Activated T-cell treated with anti-CD3 and anti-CD28 coated beads, Interleukin-2, amount 50 U/mL, for 4 hours (primary cell): ENCODE measurements around the gene LRP11. TPM values are rescaled to one million over a fixed set of nuclear protein-coding genes. Genes with fewer than 3 reads are reported as not detected.

ENCODE experiments used
- ATAC-seq, 2 donors: fragments of 200-7000 bp; cut with Tn5 transposase; one replicate each; pipeline ENCODE4 v1.10.0; 2021
- DNase-seq: peaks from one replicate; pipeline ENCODE4 v3.0.0-alpha.2; 2020
- H3K27me3 Mint-ChIP-seq: one replicate; pipeline ENCODE4 v1.8.0; 2021; ENCODE audit warnings: low read depth, mixed read lengths
- H3K36me3 Mint-ChIP-seq: one replicate; pipeline ENCODE4 v1.8.0; 2022; ENCODE audit warnings: mixed read lengths; ENCODE audit not compliant: insufficient read depth
- H3K4me1 Mint-ChIP-seq: one replicate; pipeline ENCODE4 v1.8.0; 2021; ENCODE audit warnings: low read depth, mixed read lengths
- H3K4me3 Mint-ChIP-seq: one replicate; pipeline ENCODE4 v1.8.0; 2021; ENCODE audit warnings: mild to moderate bottlenecking, moderate library complexity, mixed read lengths
- H3K9me3 Mint-ChIP-seq: one replicate; pipeline ENCODE4 v1.8.0; 2021; ENCODE audit warnings: mixed read lengths
- total RNA-seq, 3 donors: library from RNA; stranded (reverse); gene quantifications; one replicate each; pipeline ENCODE4 v1.2.1, GENCODE V29; 2021

Gene LRP11
- total RNA-seq, 3 donors from 2014 or later: 2.0 to 3.4 (median 3.2) TPM

- DNase-seq: no peak
- Mint-ChIP-seq H3K27me3 (no peaks in the 10 kb centered on the region), H3K4me3 (no peak overlapping the region), H3K36me3 (peaks cover 18% of the 10 kb centered on the region), H3K4me1 (no peaks in the 10 kb centered on the region), H3K9me3 (no peaks in the 10 kb centered on the region)
- ATAC-seq: no peak
Observed at GRCh38 chr6:149779644-149779963, 84.6 kb downstream of the LRP11 start.

GRCh38 chr6:149777624-149778023, 86.5 kb downstream of the LRP11 start:
- peaks cover 13% of the 10 kb centered on the region for H3K36me3 Mint-ChIP-seq
- no peaks in the 10 kb centered on the region for H3K4me1 Mint-ChIP-seq

DNA sequence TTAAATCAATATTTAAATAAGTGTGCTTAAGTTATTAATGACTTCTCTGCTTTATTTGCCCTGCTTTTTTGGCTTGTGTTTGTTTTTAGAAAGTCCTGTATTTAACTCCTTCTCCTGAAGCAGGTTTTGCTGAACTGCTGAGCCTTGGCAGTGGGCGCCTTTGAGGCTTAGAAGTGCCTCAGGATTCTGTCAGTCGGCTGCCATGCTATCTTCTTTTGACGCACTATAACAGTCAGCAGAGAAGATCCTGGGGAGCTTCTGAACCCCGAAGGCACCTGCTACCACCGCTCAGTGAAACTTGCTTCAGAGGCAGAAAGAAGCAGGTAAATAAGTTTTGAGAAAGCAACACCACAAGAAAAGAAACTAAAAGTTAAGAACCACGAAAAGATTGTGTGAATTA, 92.2 kb downstream of the LRP11 start:
- Mint-ChIP-seq H3K4me3 (no peak overlapping the region), H3K27me3 (no peaks in the 10 kb centered on the region), H3K4me1 (peaks cover 3% of the 10 kb centered on the region), H3K9me3 (no peaks in the 10 kb centered on the region), H3K36me3 (peaks cover 18% of the 10 kb centered on the region)
- no peak for ATAC-seq
- no peak for DNase-seq

More at GRCh38 chr6:149777624-149778023, 86.5 kb downstream of the LRP11 start:
- no peak overlapping the region for H3K4me3 Mint-ChIP-seq
- H3K9me3 Mint-ChIP-seq: no peaks in the 10 kb centered on the region
- DNase-seq (no peak), ATAC-seq (no peak)
- H3K27me3 Mint-ChIP-seq: no peaks in the 10 kb centered on the region

DNA sequence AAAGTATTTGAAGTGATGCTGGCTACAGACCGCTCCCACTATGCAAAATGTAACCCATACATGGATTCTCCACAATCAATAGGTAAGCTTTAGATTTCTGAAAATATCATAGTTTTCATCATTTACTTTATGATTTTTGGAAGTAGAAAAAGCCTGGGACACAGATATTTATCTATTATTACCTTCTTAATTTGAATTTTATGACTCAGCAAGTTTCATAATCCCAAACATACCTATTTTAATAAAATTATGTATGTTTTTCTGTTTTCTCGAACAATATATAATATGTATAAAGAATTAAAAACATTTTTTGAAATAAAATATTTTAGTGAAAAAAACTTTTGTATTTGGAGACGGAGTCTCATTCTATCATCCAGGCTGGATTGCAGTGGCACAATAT, 93.0 kb downstream of the LRP11 start:
- peaks cover 20% of the 10 kb centered on the region for H3K36me3 Mint-ChIP-seq
- H3K27me3 Mint-ChIP-seq: no peaks in the 10 kb centered on the region
- ATAC-seq (no peak), DNase-seq (no peak)
- H3K9me3 Mint-ChIP-seq: peaks cover 4% of the 10 kb centered on the region
- no peak overlapping the region for H3K4me3 Mint-ChIP-seq
- peaks cover 5% of the 10 kb centered on the region for H3K4me1 Mint-ChIP-seq

DNA sequence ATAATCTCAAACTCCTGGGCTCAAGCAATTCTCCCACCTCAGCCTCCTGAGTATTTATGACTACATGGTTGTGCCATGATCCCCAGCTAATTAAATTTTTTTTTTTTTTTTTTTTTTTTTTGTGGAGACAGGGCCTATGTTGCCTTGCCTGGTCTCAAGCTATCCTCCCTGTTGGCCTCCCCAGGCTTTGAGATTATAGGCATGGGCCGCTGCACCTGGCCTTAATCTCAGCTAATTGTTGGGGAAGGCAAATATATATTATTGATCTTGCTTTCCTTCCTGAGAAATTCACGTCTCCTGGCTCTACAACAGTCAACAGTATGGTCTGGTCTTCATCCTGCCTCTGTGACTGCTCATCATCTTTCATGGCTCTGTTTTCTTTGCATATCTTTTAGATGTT, 94.5 kb downstream of the LRP11 start:
- H3K27me3 Mint-ChIP-seq: no peaks in the 10 kb centered on the region
- no peak for ATAC-seq

More for the DNA sequence above, 94.5 kb downstream of the LRP11 start:
- peaks cover 7% of the 10 kb centered on the region for H3K9me3 Mint-ChIP-seq
- peaks cover 5% of the 10 kb centered on the region for H3K4me1 Mint-ChIP-seq
- no peak overlapping the region for H3K4me3 Mint-ChIP-seq
- peaks cover 22% of the 10 kb centered on the region for H3K36me3 Mint-ChIP-seq
- no peak for DNase-seq

Other genes with a start within 250 kb of the LRP11 start
- 10 to 100 TPM; 16.6 to 18.4 (median 17.0) TPM for gene KATNA1, start 215.6 kb downstream of the LRP11 start, total RNA-seq
- 10 to 100 TPM; 29.7 to 35.5 (median 35.3) TPM for gene LATS1, start 146.3 kb downstream of the LRP11 start, total RNA-seq
- gene NUP43, start 117.8 kb downstream of the LRP11 start, total RNA-seq: 10 to 100 TPM; 54.1 to 67.1 (median 62.8) TPM
- gene PCMT1, start 114.6 kb downstream of the LRP11 start, total RNA-seq: 10 to 100 TPM; 85.0 to 87.4 (median 87.1) TPM
- gene RAET1E, start 33.8 kb upstream of the LRP11 start, total RNA-seq: not detected
- gene RAET1G, start 58.8 kb upstream of the LRP11 start, total RNA-seq: not detected
- under 1 TPM; 0.43 to 0.87 (median 0.51) TPM for gene ULBP2, start 77.7 kb upstream of the LRP11 start, total RNA-seq
- gene ULBP1, start 99.6 kb upstream of the LRP11 start, total RNA-seq: 1 to 10 TPM in 2 of 3 donors, under 1 TPM in 1; 0.83 to 1.3 (median 1.2) TPM
- not detected for gene RAET1L, start 161.2 kb upstream of the LRP11 start, total RNA-seq
- gene ULBP3, start 204.8 kb upstream of the LRP11 start, total RNA-seq: 1 to 10 TPM in 1 of 3 donors, under 1 TPM in 2; 0.40 to 1.1 (median 0.63) TPM